HEK293 (cell line): Measurements from ENCODE around the gene GGA3.
A peak's percentile ranks its signal among the peaks of the same experiment; 100 is the strongest.

ENCODE experiments used
- GLIS1 ChIP-seq: fragments of 450-650 bp; formaldehyde crosslinking; IDR thresholded peaks from 2 replicates; pipeline ENCODE4 v1.5.1; 2016; ENCODE audit warnings: missing biosample characterization, missing genetic modification characterization
- HOXC10 ChIP-seq: sonication (generic); formaldehyde crosslinking; IDR thresholded peaks from 2 replicates; pipeline ENCODE4 v1.8.1; 2023; ENCODE audit warnings: mild to moderate bottlenecking, missing genetic modification reagents
- IKZF3 ChIP-seq: fragments of 450-650 bp; IDR thresholded peaks from 2 replicates; pipeline ENCODE4 v1.5.0; 2018; ENCODE audit warnings: missing biosample characterization, mild to moderate bottlenecking, missing genetic modification characterization, moderate library complexity
- OVOL3 ChIP-seq: fragments of 450-650 bp; formaldehyde crosslinking; IDR thresholded peaks from 2 replicates; pipeline ENCODE4 v1.5.1; 2016; ENCODE audit warnings: missing biosample characterization, missing genetic modification characterization
- PRDM10 ChIP-seq: fragments of 450-650 bp; formaldehyde crosslinking; IDR thresholded peaks from 2 replicates; pipeline ENCODE4 v1.5.1; 2016; ENCODE audit warnings: missing biosample characterization, missing genetic modification characterization
- SP3 ChIP-seq: fragments of 450-650 bp; formaldehyde crosslinking; IDR thresholded peaks from 2 replicates; pipeline ENCODE4 v1.5.1; 2016; ENCODE audit warnings: missing biosample characterization, missing genetic modification characterization
- ZBTB7A ChIP-seq: fragments of 450-650 bp; formaldehyde crosslinking; IDR thresholded peaks from 2 replicates; pipeline ENCODE4 v1.5.1; 2016; ENCODE audit warnings: low read depth, missing biosample characterization, missing genetic modification characterization
- ZFP37 ChIP-seq: fragments of 450-650 bp; formaldehyde crosslinking; IDR thresholded peaks from 2 replicates; pipeline ENCODE4 v1.5.1; 2016; ENCODE audit warnings: missing biosample characterization, missing genetic modification characterization
- ZNF133 ChIP-seq: fragments of 450-650 bp; formaldehyde crosslinking; IDR thresholded peaks from 2 replicates; pipeline ENCODE4 v1.5.1; 2016; ENCODE audit warnings: missing biosample characterization, missing genetic modification characterization
- ZNF202 ChIP-seq: fragments of 450-650 bp; formaldehyde crosslinking; IDR thresholded peaks from 2 replicates; pipeline ENCODE4 v1.5.1; 2016; ENCODE audit warnings: missing biosample characterization, missing genetic modification characterization, borderline replicate concordance
- ZNF24 ChIP-seq: fragments of 450-650 bp; formaldehyde crosslinking; IDR thresholded peaks from 2 replicates; pipeline ENCODE4 v1.5.1; 2016; ENCODE audit warnings: missing biosample characterization, missing genetic modification characterization
- ZNF324 ChIP-seq: fragments of 450-650 bp; formaldehyde crosslinking; IDR thresholded peaks from 2 replicates; pipeline ENCODE4 v1.5.1; 2016; ENCODE audit warnings: missing biosample characterization, missing genetic modification characterization
- ZNF335 ChIP-seq: fragments of 450-650 bp; formaldehyde crosslinking; conservative IDR thresholded peaks from 2 replicates; pipeline ENCODE4 v1.5.1; 2016; ENCODE audit warnings: missing biosample characterization, missing genetic modification characterization
- ZNF560 ChIP-seq: fragments of 450-650 bp; formaldehyde crosslinking; IDR thresholded peaks from 2 replicates; pipeline ENCODE4 v1.5.1; 2017; ENCODE audit warnings: missing biosample characterization, missing genetic modification characterization, borderline replicate concordance
- ZNF600 ChIP-seq: fragments of 450-650 bp; formaldehyde crosslinking; IDR thresholded peaks from 2 replicates; pipeline ENCODE4 v1.5.1; 2016; ENCODE audit warnings: missing biosample characterization, missing genetic modification characterization
- ZNF658 ChIP-seq: fragments of 450-650 bp; formaldehyde crosslinking; IDR thresholded peaks from 2 replicates; pipeline ENCODE4; 2016; ENCODE audit warnings: missing biosample characterization, missing genetic modification characterization
- ZSCAN23 ChIP-seq: fragments of 450-650 bp; formaldehyde crosslinking; IDR thresholded peaks from 2 replicates; pipeline ENCODE4 v1.5.1; 2016; ENCODE audit warnings: missing biosample characterization, missing genetic modification characterization
- TF ChIP-seq, protein P1 (sequence below): fragments of 450-650 bp; formaldehyde crosslinking; IDR thresholded peaks from 2 replicates; pipeline ENCODE4 v1.5.1; 2017; ENCODE audit warnings: missing biosample characterization, missing genetic modification characterization
- TF ChIP-seq, protein P2 (sequence below): fragments of 450-650 bp; formaldehyde crosslinking; IDR thresholded peaks from 2 replicates; pipeline ENCODE4 v1.5.1; 2016; ENCODE audit warnings: missing biosample characterization, missing genetic modification characterization
- TF ChIP-seq, protein P3 (sequence below): fragments of 450-650 bp; formaldehyde crosslinking; conservative IDR thresholded peaks from 2 replicates; pipeline ENCODE4 v1.5.1; 2016; ENCODE audit warnings: low read depth, missing biosample characterization, missing genetic modification characterization
- TF ChIP-seq, protein P4 (sequence below): fragments of 450-650 bp; formaldehyde crosslinking; IDR thresholded peaks from 2 replicates; pipeline ENCODE4 v1.5.1; 2016; ENCODE audit warnings: missing biosample characterization, missing genetic modification characterization
- TF ChIP-seq, protein P5 (sequence below): fragments of 450-650 bp; formaldehyde crosslinking; IDR thresholded peaks from 2 replicates; pipeline ENCODE4 v1.5.1; 2017; ENCODE audit warnings: missing biosample characterization, missing genetic modification characterization

Gene GGA3

GRCh38 chr17:75205037-75205792, 56.2 kb downstream of the GGA3 start, which contains the start of gene NUP85 (continued):
- TF ChIP-seq, protein P1, sequence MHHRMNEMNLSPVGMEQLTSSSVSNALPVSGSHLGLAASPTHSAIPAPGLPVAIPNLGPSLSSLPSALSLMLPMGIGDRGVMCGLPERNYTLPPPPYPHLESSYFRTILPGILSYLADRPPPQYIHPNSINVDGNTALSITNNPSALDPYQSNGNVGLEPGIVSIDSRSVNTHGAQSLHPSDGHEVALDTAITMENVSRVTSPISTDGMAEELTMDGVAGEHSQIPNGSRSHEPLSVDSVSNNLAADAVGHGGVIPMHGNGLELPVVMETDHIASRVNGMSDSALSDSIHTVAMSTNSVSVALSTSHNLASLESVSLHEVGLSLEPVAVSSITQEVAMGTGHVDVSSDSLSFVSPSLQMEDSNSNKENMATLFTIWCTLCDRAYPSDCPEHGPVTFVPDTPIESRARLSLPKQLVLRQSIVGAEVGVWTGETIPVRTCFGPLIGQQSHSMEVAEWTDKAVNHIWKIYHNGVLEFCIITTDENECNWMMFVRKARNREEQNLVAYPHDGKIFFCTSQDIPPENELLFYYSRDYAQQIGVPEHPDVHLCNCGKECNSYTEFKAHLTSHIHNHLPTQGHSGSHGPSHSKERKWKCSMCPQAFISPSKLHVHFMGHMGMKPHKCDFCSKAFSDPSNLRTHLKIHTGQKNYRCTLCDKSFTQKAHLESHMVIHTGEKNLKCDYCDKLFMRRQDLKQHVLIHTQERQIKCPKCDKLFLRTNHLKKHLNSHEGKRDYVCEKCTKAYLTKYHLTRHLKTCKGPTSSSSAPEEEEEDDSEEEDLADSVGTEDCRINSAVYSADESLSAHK (tag by site-specific recombination) = peak; percentile 26; the same call in 1 of the 2 replicates
- TF ChIP-seq ZNF133 (tag by site-specific recombination) (0 out of 2 replicates have a peak, but pooled peaks have one; percentile 42), ZBTB7A (peak; percentile 47; the same call in 1 of the 2 replicates), ZNF658 (tag by site-specific recombination) (no peak), ZNF24 (peak; percentile 13), ZNF324 (tag by site-specific recombination) (peak; percentile 80), SP3 (tag by site-specific recombination) (peak; percentile 80), ZNF600 (tag by site-specific recombination) (peak; percentile 96), ZSCAN23 (0 out of 2 replicates have a peak, but pooled peaks have one; percentile 49), ZFP37 (tag by site-specific recombination) (peak; percentile 18; the same call in 1 of the 2 replicates), ZNF335 (tag by site-specific recombination) (peak; percentile 100), OVOL3 (tag by site-specific recombination) (peak; percentile 7; the same call in 1 of the 2 replicates), ZNF202 (tag by site-specific recombination) (no peak), HOXC10 (CRISPR knock-in tag) (peak; percentile 97), GLIS1 (tag by site-specific recombination) (peak; percentile 96), PRDM10 (peak; percentile 95), IKZF3 (tag by site-specific recombination) (peak; percentile 87), ZNF560 (no peak)
- TF ChIP-seq, protein P2, sequence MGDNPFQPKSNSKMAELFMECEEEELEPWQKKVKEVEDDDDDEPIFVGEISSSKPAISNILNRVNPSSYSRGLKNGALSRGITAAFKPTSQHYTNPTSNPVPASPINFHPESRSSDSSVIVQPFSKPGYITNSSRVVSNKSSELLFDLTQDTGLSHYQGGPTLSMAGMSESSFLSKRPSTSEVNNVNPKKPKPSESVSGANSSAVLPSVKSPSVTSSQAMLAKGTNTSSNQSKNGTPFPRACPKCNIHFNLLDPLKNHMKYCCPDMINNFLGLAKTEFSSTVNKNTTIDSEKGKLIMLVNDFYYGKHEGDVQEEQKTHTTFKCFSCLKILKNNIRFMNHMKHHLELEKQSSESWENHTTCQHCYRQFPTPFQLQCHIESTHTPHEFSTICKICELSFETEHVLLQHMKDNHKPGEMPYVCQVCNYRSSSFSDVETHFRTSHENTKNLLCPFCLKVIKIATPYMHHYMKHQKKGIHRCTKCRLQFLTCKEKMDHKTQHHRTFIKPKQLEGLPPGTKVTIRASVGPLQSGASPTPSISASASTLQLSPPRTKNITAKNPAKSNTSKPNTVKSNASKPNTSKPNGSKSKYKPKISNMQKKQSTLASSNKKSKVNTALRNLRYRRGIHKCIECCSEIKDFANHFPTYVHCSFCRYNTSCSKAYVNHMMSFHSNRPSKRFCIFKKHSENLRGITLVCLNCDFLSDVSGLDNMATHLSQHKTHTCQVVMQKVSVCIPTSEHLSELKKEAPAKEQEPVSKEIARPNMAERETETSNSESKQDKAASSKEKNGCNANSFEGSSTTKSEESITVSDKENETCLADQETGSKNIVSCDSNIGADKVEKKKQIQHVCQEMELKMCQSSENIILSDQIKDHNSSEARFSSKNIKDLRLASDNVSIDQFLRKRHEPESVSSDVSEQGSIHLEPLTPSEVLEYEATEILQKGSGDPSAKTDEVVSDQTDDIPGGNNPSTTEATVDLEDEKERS (tag by site-specific recombination) = no peak
- TF ChIP-seq, protein P3, sequence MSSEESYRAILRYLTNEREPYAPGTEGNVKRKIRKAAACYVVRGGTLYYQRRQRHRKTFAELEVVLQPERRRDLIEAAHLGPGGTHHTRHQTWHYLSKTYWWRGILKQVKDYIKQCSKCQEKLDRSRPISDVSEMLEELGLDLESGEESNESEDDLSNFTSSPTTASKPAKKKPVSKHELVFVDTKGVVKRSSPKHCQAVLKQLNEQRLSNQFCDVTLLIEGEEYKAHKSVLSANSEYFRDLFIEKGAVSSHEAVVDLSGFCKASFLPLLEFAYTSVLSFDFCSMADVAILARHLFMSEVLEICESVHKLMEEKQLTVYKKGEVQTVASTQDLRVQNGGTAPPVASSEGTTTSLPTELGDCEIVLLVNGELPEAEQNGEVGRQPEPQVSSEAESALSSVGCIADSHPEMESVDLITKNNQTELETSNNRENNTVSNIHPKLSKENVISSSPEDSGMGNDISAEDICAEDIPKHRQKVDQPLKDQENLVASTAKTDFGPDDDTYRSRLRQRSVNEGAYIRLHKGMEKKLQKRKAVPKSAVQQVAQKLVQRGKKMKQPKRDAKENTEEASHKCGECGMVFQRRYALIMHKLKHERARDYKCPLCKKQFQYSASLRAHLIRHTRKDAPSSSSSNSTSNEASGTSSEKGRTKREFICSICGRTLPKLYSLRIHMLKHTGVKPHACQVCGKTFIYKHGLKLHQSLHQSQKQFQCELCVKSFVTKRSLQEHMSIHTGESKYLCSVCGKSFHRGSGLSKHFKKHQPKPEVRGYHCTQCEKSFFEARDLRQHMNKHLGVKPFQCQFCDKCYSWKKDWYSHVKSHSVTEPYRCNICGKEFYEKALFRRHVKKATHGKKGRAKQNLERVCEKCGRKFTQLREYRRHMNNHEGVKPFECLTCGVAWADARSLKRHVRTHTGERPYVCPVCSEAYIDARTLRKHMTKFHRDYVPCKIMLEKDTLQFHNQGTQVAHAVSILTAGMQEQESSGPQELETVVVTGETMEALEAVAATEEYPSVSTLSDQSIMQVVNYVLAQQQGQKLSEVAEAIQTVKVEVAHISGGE (tag by site-specific recombination) = peak; percentile 28; the same call in 1 of the 2 replicates
- TF ChIP-seq, protein P4, sequence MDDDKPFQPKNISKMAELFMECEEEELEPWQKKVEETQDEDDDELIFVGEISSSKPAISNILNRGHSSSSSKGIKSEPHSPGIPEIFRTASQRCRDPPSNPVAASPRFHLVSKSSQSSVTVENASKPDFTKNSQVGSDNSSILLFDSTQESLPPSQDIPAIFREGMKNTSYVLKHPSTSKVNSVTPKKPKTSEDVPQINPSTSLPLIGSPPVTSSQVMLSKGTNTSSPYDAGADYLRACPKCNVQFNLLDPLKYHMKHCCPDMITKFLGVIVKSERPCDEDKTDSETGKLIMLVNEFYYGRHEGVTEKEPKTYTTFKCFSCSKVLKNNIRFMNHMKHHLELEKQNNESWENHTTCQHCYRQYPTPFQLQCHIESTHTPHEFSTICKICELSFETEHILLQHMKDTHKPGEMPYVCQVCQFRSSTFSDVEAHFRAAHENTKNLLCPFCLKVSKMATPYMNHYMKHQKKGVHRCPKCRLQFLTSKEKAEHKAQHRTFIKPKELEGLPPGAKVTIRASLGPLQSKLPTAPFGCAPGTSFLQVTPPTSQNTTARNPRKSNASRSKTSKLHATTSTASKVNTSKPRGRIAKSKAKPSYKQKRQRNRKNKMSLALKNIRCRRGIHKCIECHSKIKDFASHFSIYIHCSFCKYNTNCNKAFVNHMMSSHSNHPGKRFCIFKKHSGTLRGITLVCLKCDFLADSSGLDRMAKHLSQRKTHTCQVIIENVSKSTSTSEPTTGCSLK (tag by site-specific recombination) = no peak
- TF ChIP-seq, protein P5, sequence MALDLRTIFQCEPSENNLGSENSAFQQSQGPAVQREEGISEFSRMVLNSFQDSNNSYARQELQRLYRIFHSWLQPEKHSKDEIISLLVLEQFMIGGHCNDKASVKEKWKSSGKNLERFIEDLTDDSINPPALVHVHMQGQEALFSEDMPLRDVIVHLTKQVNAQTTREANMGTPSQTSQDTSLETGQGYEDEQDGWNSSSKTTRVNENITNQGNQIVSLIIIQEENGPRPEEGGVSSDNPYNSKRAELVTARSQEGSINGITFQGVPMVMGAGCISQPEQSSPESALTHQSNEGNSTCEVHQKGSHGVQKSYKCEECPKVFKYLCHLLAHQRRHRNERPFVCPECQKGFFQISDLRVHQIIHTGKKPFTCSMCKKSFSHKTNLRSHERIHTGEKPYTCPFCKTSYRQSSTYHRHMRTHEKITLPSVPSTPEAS (tag by site-specific recombination) = no peak
